CD14-positive monocyte (primary cell): ENCODE results near the gene SLCO4C1. TPM values are rescaled to one million over a fixed set of nuclear protein-coding genes. Genes with fewer than 3 reads are reported as not detected.

Experiments
- DNase-seq, 3 donors: peaks; one replicate each; pipeline ENCODE4 v3.0.0-alpha.2; 2011 to 2022
- H2AFZ ChIP-seq: 2 replicates; pipeline ENCODE4 v1.6.0; 2012; ENCODE audit warnings: mild to moderate bottlenecking, low read depth, low read length, inconsistent platforms; ENCODE audit not compliant: insufficient read depth, poor library complexity, severe bottlenecking
- H3K27ac ChIP-seq, 2 donors: 1 replicate in 1 of 2; 2 replicates in 1 of 2; pipeline ENCODE4 v1.5.1; 2012 to 2013; ENCODE audit warnings: low read length in 2 of 2, control low read depth in 1 of 2, inconsistent platforms in 1 of 2, low read depth in 1 of 2, mild to moderate bottlenecking in 1 of 2
- H3K27me3 ChIP-seq, 2 donors: one replicate each; pipeline versions ENCODE4 v1.6.0 to v1.6.1; 2011 to 2013; ENCODE audit warnings: low read length in 2 of 2; ENCODE audit not compliant: control insufficient read depth in 2 of 2, insufficient read depth in 2 of 2
- H3K36me3 ChIP-seq, 2 donors: replicated peaks in 1 of 2; 1 replicate in 1 of 2; 2 replicates in 1 of 2; pipeline versions ENCODE4 v1.5.1 to v1.6.1; 2012 to 2013; ENCODE audit warnings: low read length in 2 of 2, control low read depth in 1 of 2, inconsistent platforms in 1 of 2, mild to moderate bottlenecking in 1 of 2; ENCODE audit not compliant: insufficient read depth in 2 of 2, control insufficient read depth in 1 of 2
- H3K4me1 ChIP-seq, 2 donors: 1 replicate in 1 of 2; 2 replicates in 1 of 2; pipeline versions ENCODE4 v1.5.1 to v1.6.1; 2012 to 2013; ENCODE audit warnings: low read length in 2 of 2, control low read depth in 1 of 2, inconsistent platforms in 1 of 2, mild to moderate bottlenecking in 1 of 2, moderate library complexity in 1 of 2; ENCODE audit not compliant: insufficient read depth in 2 of 2, control insufficient read depth in 1 of 2
- H3K4me2 ChIP-seq: replicated peaks from 2 replicates; pipeline ENCODE3; 2012; ENCODE audit warnings: low read length, moderate library complexity, mild to moderate bottlenecking; ENCODE audit not compliant: poor library complexity, severe bottlenecking; ENCODE audit errors: extremely low read depth
- H3K4me3 ChIP-seq, 3 experiments: fragments of 200-600 bp in 1 of 3; sonication (generic) in 1 of 3; replicated peaks in 1 of 3; 1 replicate in 2 of 3; 2 replicates in 1 of 3; pipeline ENCODE4 v1.5.1; 2011 to 2013; ENCODE audit warnings: low read length in 3 of 3, mild to moderate bottlenecking in 3 of 3, control low read depth in 2 of 3, low read depth in 2 of 3, inconsistent platforms in 1 of 3, moderate library complexity in 1 of 3
- H3K79me2 ChIP-seq: 2 replicates; pipeline ENCODE4 v1.6.0; 2012; ENCODE audit warnings: mild to moderate bottlenecking, control low read depth, inconsistent platforms, low read length, moderate library complexity; ENCODE audit not compliant: insufficient read depth
- H3K9ac ChIP-seq: 2 replicates; pipeline ENCODE4 v1.6.0; 2017; ENCODE audit warnings: low read length, mild to moderate bottlenecking; ENCODE audit not compliant: insufficient read depth, poor library complexity, severe bottlenecking
- H3K9me3 ChIP-seq, 2 donors: replicated peaks in 1 of 2; 1 replicate in 1 of 2; 2 replicates in 1 of 2; pipeline versions ENCODE4 v1.5.1 to v1.6.1; 2012 to 2013; ENCODE audit warnings: low read length in 2 of 2, control low read depth in 1 of 2; ENCODE audit not compliant: control insufficient read depth in 1 of 2, insufficient read depth in 1 of 2
- H4K20me1 ChIP-seq: 2 replicates; pipeline ENCODE4 v1.6.0; 2012; ENCODE audit warnings: mild to moderate bottlenecking, low read length, control low read depth, moderate library complexity; ENCODE audit not compliant: insufficient read depth
- H3K27ac Mint-ChIP-seq, 7 donors: one replicate each; pipeline ENCODE4 v1.8.0; 2020; ENCODE audit warnings: mild to moderate bottlenecking in 7 of 7, mixed read lengths in 7 of 7, moderate library complexity in 6 of 7, inconsistent platforms in 2 of 7
- H3K27me3 Mint-ChIP-seq, 3 donors: one replicate each; pipeline ENCODE4 v1.8.0; 2021 to 2022; ENCODE audit warnings: low read depth in 3 of 3, mild to moderate bottlenecking in 3 of 3, mixed read lengths in 3 of 3, moderate library complexity in 3 of 3, inconsistent platforms in 1 of 3
- H3K36me3 Mint-ChIP-seq, 2 donors: one replicate each; pipeline ENCODE4 v1.8.0; 2020; ENCODE audit warnings: mixed read lengths in 2 of 2, inconsistent platforms in 1 of 2, mild to moderate bottlenecking in 1 of 2
- H3K4me1 Mint-ChIP-seq: one replicate; pipeline ENCODE4 v1.8.0; 2020; ENCODE audit warnings: mild to moderate bottlenecking, mixed read lengths
- H3K4me3 Mint-ChIP-seq, 2 donors: one replicate each; pipeline ENCODE4 v1.8.0; 2020; ENCODE audit warnings: mild to moderate bottlenecking in 2 of 2, mixed read lengths in 2 of 2, moderate library complexity in 1 of 2
- H3K9me3 Mint-ChIP-seq, 7 donors: one replicate each; pipeline ENCODE4 v1.8.0; 2020 to 2022; ENCODE audit warnings: mixed read lengths in 7 of 7, mild to moderate bottlenecking in 6 of 7, moderate library complexity in 6 of 7, inconsistent platforms in 2 of 7
- WGBS: methylation state at CpG from one replicate; pipeline ENCODE4 v1.1.5; 2013; ENCODE audit warnings: missing lambda C conversion rate; ENCODE audit not compliant: insufficient coverage; 5-methylcytosine and 5-hydroxymethylcytosine counted together
- intact Hi-C, 2 donors: fragments of 100-400 bp; cut with micrococcal nuclease; formaldehyde crosslinking; loops; one replicate each; pipeline versions ENCODE4 v1.15.0 to v1.15.1; 2023
- polyA plus RNA-seq, 3 donors: library from polyadenylated mRNA; depleted of rRNA in 1 of 3; unstranded in 2 of 3; stranded (reverse) in 1 of 3; fragments of 300-500 nt in 2 of 3; fragments of >200 nt in 1 of 3; fragmentation: Illumina TruSeq in 2 of 3; gene quantifications; 1 replicate in 2 of 3; 2 replicates in 1 of 3; pipeline ENCODE4 v1.2.3, GENCODE V29; 2012 to 2021
- TF ChIP-seq, protein P1 (sequence below): fragments of 200-600 bp; IDR thresholded peaks from one replicate; pipeline ENCODE4 v1.8.0; 2022; ENCODE audit warnings: antibody characterized with exemption, mild to moderate bottlenecking

Gene SLCO4C1
- polyA plus RNA-seq, 3 donors: 1.8 to 3.9 (median 2.4) TPM

DNA sequence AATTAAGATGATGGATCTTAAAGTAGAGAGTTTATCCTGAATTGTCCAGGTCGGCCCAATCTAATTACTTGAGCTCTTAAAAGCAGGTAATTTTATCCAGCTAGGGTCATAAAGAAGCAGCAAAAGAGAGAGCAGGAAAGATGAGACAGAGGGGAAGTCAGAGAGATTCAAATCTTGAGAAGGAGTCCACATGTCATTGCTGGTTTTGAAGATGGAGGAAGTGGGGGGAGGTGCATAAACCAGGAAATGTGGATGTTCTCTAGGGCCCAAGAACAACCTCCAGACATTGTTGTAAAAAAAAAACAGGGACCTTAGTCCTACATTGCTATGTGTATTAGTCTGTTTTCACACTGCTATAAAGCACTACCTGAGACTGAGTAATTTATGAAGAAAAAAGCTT, 66.4 kb downstream of the SLCO4C1 start:
- Histone ChIP-seq H3K36me3 (peaks cover 0 to 24% of the 10 kb centered on the region in 2 donors), H3K79me2 (no peaks in the 10 kb centered on the region), H3K4me1 (peaks cover 8% of the 10 kb centered on the region in 2 donors), H3K9me3 (no peaks in the 10 kb centered on the region), H3K9ac (no peak overlapping the region), H3K4me2 (no peak overlapping the region), H2AFZ (no peak overlapping the region), H3K27ac (no peak overlapping the region), H4K20me1 (no peaks in the 10 kb centered on the region), H3K27me3 (no peaks in the 10 kb centered on the region), H3K4me3 (no peak overlapping the region)
- DNase-seq: peak in 2 of 3 donors; percentile 6 to 7
- peak overlapping the region in 3 of 7 donors; percentile 20 to 79 (median 53) for H3K27ac Mint-ChIP-seq
- intact Hi-C loops: loop anchor here in 1 of 2 donors (5.0 kb wide), 1 partner anchor 287 kb away; no protein-coding TSS in a partner anchor
- peaks cover 25 to 31% of the 10 kb centered on the region in 2 donors for H3K36me3 Mint-ChIP-seq
- peaks cover 16% of the 10 kb centered on the region for H3K4me1 Mint-ChIP-seq
- no peak overlapping the region for H3K4me3 Mint-ChIP-seq
- H3K27me3 Mint-ChIP-seq: no peaks in the 10 kb centered on the region
- TF ChIP-seq, protein P1, sequence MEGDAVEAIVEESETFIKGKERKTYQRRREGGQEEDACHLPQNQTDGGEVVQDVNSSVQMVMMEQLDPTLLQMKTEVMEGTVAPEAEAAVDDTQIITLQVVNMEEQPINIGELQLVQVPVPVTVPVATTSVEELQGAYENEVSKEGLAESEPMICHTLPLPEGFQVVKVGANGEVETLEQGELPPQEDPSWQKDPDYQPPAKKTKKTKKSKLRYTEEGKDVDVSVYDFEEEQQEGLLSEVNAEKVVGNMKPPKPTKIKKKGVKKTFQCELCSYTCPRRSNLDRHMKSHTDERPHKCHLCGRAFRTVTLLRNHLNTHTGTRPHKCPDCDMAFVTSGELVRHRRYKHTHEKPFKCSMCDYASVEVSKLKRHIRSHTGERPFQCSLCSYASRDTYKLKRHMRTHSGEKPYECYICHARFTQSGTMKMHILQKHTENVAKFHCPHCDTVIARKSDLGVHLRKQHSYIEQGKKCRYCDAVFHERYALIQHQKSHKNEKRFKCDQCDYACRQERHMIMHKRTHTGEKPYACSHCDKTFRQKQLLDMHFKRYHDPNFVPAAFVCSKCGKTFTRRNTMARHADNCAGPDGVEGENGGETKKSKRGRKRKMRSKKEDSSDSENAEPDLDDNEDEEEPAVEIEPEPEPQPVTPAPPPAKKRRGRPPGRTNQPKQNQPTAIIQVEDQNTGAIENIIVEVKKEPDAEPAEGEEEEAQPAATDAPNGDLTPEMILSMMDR: no peak
- H3K9me3 Mint-ChIP-seq: peaks cover 0 to 4% (median 2%) of the 10 kb centered on the region in 7 donors
- 100% methylated on average over 1 of the region's 1 CpG for WGBS

DNA sequence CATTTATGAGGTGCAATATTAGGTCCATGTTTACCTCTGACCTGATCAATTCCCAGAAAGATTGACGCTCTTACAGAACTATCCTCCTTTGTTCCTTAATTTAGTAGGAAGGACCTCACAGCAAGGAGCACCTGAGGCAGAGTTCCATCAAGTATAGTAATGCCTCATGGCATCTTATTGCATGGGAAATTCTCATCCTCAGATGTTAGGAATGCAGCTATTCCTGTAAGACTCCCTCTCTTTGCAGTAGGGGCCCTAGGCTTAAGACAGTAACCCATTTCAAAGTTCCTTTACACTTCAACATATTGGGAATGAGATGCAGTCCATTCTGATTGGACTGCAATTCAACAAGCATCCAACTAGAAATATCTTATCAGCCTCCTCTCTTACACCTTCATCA, 69.8 kb downstream of the SLCO4C1 start:
- Histone ChIP-seq H3K4me2 (no peak overlapping the region), H3K36me3 (no peaks in the 10 kb centered on the region), H3K9me3 (peaks cover 0 to 10% of the 10 kb centered on the region in 2 donors), H3K4me3 (no peak overlapping the region), H3K79me2 (no peaks in the 10 kb centered on the region), H3K4me1 (peaks cover 8 to 13% of the 10 kb centered on the region in 2 donors), H4K20me1 (no peaks in the 10 kb centered on the region), H2AFZ (no peak overlapping the region), H3K9ac (no peak overlapping the region), H3K27ac (no peak overlapping the region), H3K27me3 (no peaks in the 10 kb centered on the region)
- DNase-seq: no peak
- Mint-ChIP-seq H3K27ac (no peak overlapping the region), H3K36me3 (peaks cover 5 to 13% of the 10 kb centered on the region in 2 donors), H3K4me1 (peaks cover 15% of the 10 kb centered on the region), H3K4me3 (no peak overlapping the region), H3K27me3 (no peaks in the 10 kb centered on the region), H3K9me3 (peaks cover 2 to 10% (median 5%) of the 10 kb centered on the region in 7 donors)
- no CpG with 5 or more reads among the region's 1 CpG for WGBS
- intact Hi-C loops: loop anchor here in 1 of 2 donors (5.0 kb wide), 1 partner anchor 284 kb away; no protein-coding TSS in a partner anchor
- TF ChIP-seq, protein P1: no peak
